HG03175 (cell line): Measurements from ENCODE around the gene LSP1.

Experiments
- ATAC-seq: cut with Tn5 transposase; IDR thresholded peaks from one replicate; pipeline ENCODE4 v1.9.1; 2021; ENCODE audit warnings: mild to moderate bottlenecking, moderate library complexity; ENCODE audit not compliant: unreplicated experiment

Gene LSP1

GRCh38 chr11:1888347-1888753 is 35.5 kb downstream of the LSP1 start:
- no peak for ATAC-seq

GRCh38 chr11:1888811-1889210 is 35.9 kb downstream of the LSP1 start:
- ATAC-seq, result no peak

- ATAC-seq, result no peak
Measured at GRCh38 chr11:1889224-1889930, 36.5 kb downstream of the LSP1 start.

- ATAC-seq, result no peak
Measured at GRCh38 chr11:1889941-1890855, 37.3 kb downstream of the LSP1 start.

- no peak for ATAC-seq
Measured at GRCh38 chr11:1890856-1891830, 38.3 kb downstream of the LSP1 start.

- no peak for ATAC-seq
Measured at GRCh38 chr11:1891831-1892115, 38.9 kb downstream of the LSP1 start, which contains the start of gene PRR33. Gene PRR33, minus strand, starts transcription at chr11:1891895. Its CDS starts 1,311 bp downstream, at chr11:1890584.

- ATAC-seq, result no peak
Measured at GRCh38 chr11:1892116-1892515, 39.2 kb downstream of the LSP1 start.

GRCh38 chr11:1892558-1892957 is 39.7 kb downstream of the LSP1 start:
- no peak for ATAC-seq

- no peak for ATAC-seq
Measured at GRCh38 chr11:1893581-1894359, 40.9 kb downstream of the LSP1 start.

- no peak for ATAC-seq
Measured at GRCh38 chr11:1894759-1895158, 41.9 kb downstream of the LSP1 start.

GRCh38 chr11:1896468-1896867 is 43.6 kb downstream of the LSP1 start:
- ATAC-seq, result no peak

- ATAC-seq, result no peak
Measured at GRCh38 chr11:1896923-1897322, 44.0 kb downstream of the LSP1 start.

- no peak for ATAC-seq
Measured at GRCh38 chr11:1899090-1899489, 46.2 kb downstream of the LSP1 start.

GRCh38 chr11:1899686-1900085 is 46.8 kb downstream of the LSP1 start:
- ATAC-seq, result no peak

GRCh38 chr11:1906181-1906580 is 53.3 kb downstream of the LSP1 start:
- no peak for ATAC-seq

GRCh38 chr11:1906611-1907423 is 53.9 kb downstream of the LSP1 start:
- ATAC-seq, result no peak

GRCh38 chr11:1908618-1909017 is 55.7 kb downstream of the LSP1 start:
- ATAC-seq, result no peak

GRCh38 chr11:1909524-1909923 is 56.6 kb downstream of the LSP1 start:
- no peak for ATAC-seq

- ATAC-seq, result no peak
Measured at GRCh38 chr11:1912289-1912878, 59.5 kb downstream of the LSP1 start.
